HCT116 (cell line): ENCODE results near the gene LACRT. TPM values are rescaled to one million over a fixed set of nuclear protein-coding genes. Genes with fewer than 3 reads are reported as not detected.

Experiments
- ATAC-seq: fragments of 200-7000 bp; cut with Tn5 transposase; 2 replicates; pipeline ENCODE4 v1.9.1; 2020; ENCODE audit warnings: mild to moderate bottlenecking, moderate library complexity
- BruUV-seq: library from RNA; stranded (reverse); fragments of 400-500 nt; replicated peaks from 2 replicates; lab custom pipeline; 2021; lab: Mats Ljungman, UMichigan
- CTCF ChIA-PET: fragments of 300-600 bp; sonication (Branson Sonifier 250); formaldehyde crosslinking; loops from one replicate; lab custom pipeline; 2021; ENCODE audit warnings: antibody characterized with exemption; lab: Charles Lee
- POLR2A ChIA-PET: fragments of 300-600, 350-600 bp; sonication (Branson Sonifier 250); formaldehyde crosslinking; loops from one replicate; lab custom pipeline; 2021; ENCODE audit warnings: antibody characterized with exemption; lab: Charles Lee
- RAD21 ChIA-PET, 2 experiments: fragments of 300-600 bp; sonication (Branson Sonifier 250); formaldehyde crosslinking; loops; one replicate each; lab custom pipeline; 2023; ENCODE audit warnings: low total read pairs in 2 of 2; ENCODE audit not compliant: uncharacterized antibody in 2 of 2, unreplicated experiment in 2 of 2, low non-redundant PET in 1 of 2; lab: Charles Lee
- DNase-seq: peaks from one replicate; pipeline ENCODE4 v3.0.0-alpha.2; 2010; ENCODE audit warnings: low read depth, low spot score
- H2AFZ ChIP-seq: fragments of 200-600 bp; shearing (Covaris generic), sonication (generic); 2 replicates; pipeline ENCODE4 v1.6.1; 2017; ENCODE audit warnings: low read depth, mixed run types, mixed read lengths, antibody characterized with exemption, low read length; ENCODE audit not compliant: poor library complexity, severe bottlenecking
- H3K27ac ChIP-seq: 2 replicates; pipeline ENCODE4 v1.5.1; 2012; ENCODE audit warnings: low read depth, low read length
- H3K27me3 ChIP-seq: fragments of 200-600 bp; sonication (generic); 2 replicates; pipeline ENCODE4 v1.6.1; 2016; ENCODE audit warnings: mixed run types, low read length, mixed read lengths; ENCODE audit not compliant: insufficient read depth
- H3K36me3 ChIP-seq, 2 experiments: fragments of 200-500 bp in 1 of 2; fragments of 200-600 bp in 1 of 2; sonication (Bioruptor generic) in 1 of 2; sonication (generic) in 1 of 2; 2 replicates each; pipeline versions ENCODE4 v1.5.1 to v1.6.1; 2014 to 2016; ENCODE audit warnings: low read length in 2 of 2, inconsistent platforms in 1 of 2, mixed read lengths in 1 of 2, mixed run types in 1 of 2; ENCODE audit not compliant: insufficient read depth in 2 of 2, control insufficient read depth in 1 of 2
- H3K4me1 ChIP-seq, 2 experiments: fragments of 200-600 bp in 1 of 2; sonication (generic) in 1 of 2; 2 replicates each; pipeline versions ENCODE4 v1.5.1 to v1.6.1; 2012 to 2017; ENCODE audit warnings: low read length in 2 of 2, inconsistent platforms in 1 of 2, mild to moderate bottlenecking in 1 of 2, mixed read lengths in 1 of 2, mixed run types in 1 of 2, moderate library complexity in 1 of 2; ENCODE audit not compliant: insufficient read depth in 2 of 2, control insufficient read depth in 1 of 2
- H3K4me2 ChIP-seq: fragments of 200-600 bp; sonication (generic); 2 replicates; pipeline ENCODE4 v1.6.1; 2017; ENCODE audit warnings: mixed run types, low read length, mixed read lengths
- H3K4me3 ChIP-seq, 2 experiments: fragments of 200-600 bp in 1 of 2; sonication (generic) in 1 of 2; replicated peaks in 1 of 2; 2 replicates each; pipeline ENCODE4 v1.5.1; 2011 to 2016; ENCODE audit warnings: low read length in 2 of 2, control low read depth in 1 of 2, low read depth in 1 of 2, mild to moderate bottlenecking in 1 of 2, mixed read lengths in 1 of 2, mixed run types in 1 of 2
- H3K79me2 ChIP-seq: fragments of 200-600 bp; sonication (generic); 2 replicates; pipeline ENCODE4 v1.6.1; 2017; ENCODE audit warnings: mild to moderate bottlenecking, mixed run types, low read length, moderate library complexity, mixed read lengths; ENCODE audit not compliant: insufficient read depth
- H3K9ac ChIP-seq: fragments of 200-600 bp; sonication (generic); 2 replicates; pipeline ENCODE4 v1.6.1; 2016; ENCODE audit warnings: low read length, mixed read lengths
- H3K9me2 ChIP-seq: fragments of 200-600 bp; sonication (generic), shearing (Covaris generic); 2 replicates; pipeline ENCODE4 v1.6.1; 2017; ENCODE audit warnings: mixed run types, mild to moderate bottlenecking, moderate library complexity; ENCODE audit not compliant: insufficient read depth
- H3K9me3 ChIP-seq, 2 experiments: fragments of 200-500 bp in 1 of 2; fragments of 200-600 bp in 1 of 2; sonication (Bioruptor generic) in 1 of 2; sonication (generic) in 1 of 2; 2 replicates each; pipeline ENCODE4 v1.6.1; 2014 to 2017; ENCODE audit warnings: low read length in 2 of 2, mixed read lengths in 2 of 2, inconsistent platforms in 1 of 2, low read depth in 1 of 2, mild to moderate bottlenecking in 1 of 2, mixed run types in 1 of 2, moderate library complexity in 1 of 2; ENCODE audit not compliant: control insufficient read depth in 1 of 2, insufficient read depth in 1 of 2
- H4K20me1 ChIP-seq: fragments of 200-600 bp; sonication (generic), shearing (Covaris generic); 2 replicates; pipeline ENCODE4 v1.6.1; 2017; ENCODE audit warnings: mixed run types, mild to moderate bottlenecking, moderate library complexity; ENCODE audit not compliant: insufficient read depth
- ATF3 ChIP-seq: IDR thresholded peaks from 2 replicates; pipeline ENCODE4 v1.6.1; 2012
- CBX3 ChIP-seq: IDR thresholded peaks from 2 replicates; pipeline ENCODE4 v1.6.1; 2012; ENCODE audit warnings: low read depth
- CEBPB ChIP-seq: IDR thresholded peaks from 2 replicates; pipeline ENCODE4 v1.6.1; 2012; ENCODE audit warnings: low read depth
- EGR1 ChIP-seq: IDR thresholded peaks from 2 replicates; pipeline ENCODE4 v1.6.1; 2012; ENCODE audit warnings: low read depth
- ELF1 ChIP-seq: IDR thresholded peaks from 2 replicates; pipeline ENCODE4 v1.6.1; 2012; ENCODE audit warnings: low read depth, borderline replicate concordance
- POLR2A ChIP-seq: IDR thresholded peaks from 2 replicates; pipeline ENCODE4 v1.7.0; 2011; ENCODE audit warnings: borderline replicate concordance; ENCODE audit not compliant: insufficient read depth, insufficient read length; ENCODE audit errors: extremely low read depth
- REST ChIP-seq: IDR thresholded peaks from 2 replicates; pipeline ENCODE4 v1.6.1; 2012; ENCODE audit warnings: low read depth
- SIN3A ChIP-seq: IDR thresholded peaks from 2 replicates; pipeline ENCODE4 v1.6.1; 2012; ENCODE audit warnings: low read depth
- SP1 ChIP-seq: IDR thresholded peaks from 2 replicates; pipeline ENCODE4 v1.6.1; 2012; ENCODE audit warnings: low read depth
- SRF ChIP-seq: IDR thresholded peaks from 2 replicates; pipeline ENCODE4 v1.6.1; 2012; ENCODE audit warnings: low read depth
- TCF7L2 ChIP-seq: IDR thresholded peaks from 2 replicates; pipeline ENCODE4 v1.7.0; 2011; ENCODE audit warnings: borderline replicate concordance, inconsistent platforms; ENCODE audit not compliant: insufficient read depth, insufficient read length; ENCODE audit errors: extremely low read depth
- ZBTB33 ChIP-seq: IDR thresholded peaks from 2 replicates; pipeline ENCODE4 v1.6.1; 2011; ENCODE audit warnings: mild to moderate bottlenecking, low read length, moderate library complexity; ENCODE audit not compliant: insufficient replicate concordance; ENCODE audit errors: extremely low read depth
- intact Hi-C: fragments of 100-400 bp; cut with micrococcal nuclease; formaldehyde crosslinking; loops from 2 replicates; pipeline ENCODE4 v1.10.0; 2022
- total RNA-seq: library from RNA; stranded (reverse); gene quantifications from one replicate; pipeline ENCODE4 v1.2.1, GENCODE V29; 2021; ENCODE audit not compliant: unreplicated experiment

The LACRT gene
- total RNA-seq, 1 experiment from 2014 or later = not detected

- intact Hi-C loops = no loop called here
- no TSS peak for BruUV-seq
- no peak overlapping the region for H3K9ac ChIP-seq
- peaks cover 0 to 5% of the 10 kb centered on the region in 2 experiments; a peak in 1 of 4 replicates for H3K4me1 ChIP-seq
- H2AFZ ChIP-seq = no peak overlapping the region
- RAD21 ChIA-PET = no interaction called here
- ATAC-seq = no peak
- H3K27ac ChIP-seq = no peak overlapping the region
- H3K9me2 ChIP-seq = no peaks in the 10 kb centered on the region
- no peaks in the 10 kb centered on the region for H3K36me3 ChIP-seq
- H3K79me2 ChIP-seq = no peaks in the 10 kb centered on the region
- H3K27me3 ChIP-seq = peaks cover 11% of the 10 kb centered on the region; the same call in 1 of the 2 replicates
- TF ChIP-seq ATF3 = no peak
- no peak for TF ChIP-seq TCF7L2
- no peak for TF ChIP-seq SP1
- no peak for TF ChIP-seq SIN3A
- TF ChIP-seq POLR2A = no peak
- no peak for TF ChIP-seq ELF1
- TF ChIP-seq ZBTB33 = no peak
- TF ChIP-seq CBX3 = no peak
- TF ChIP-seq CEBPB = no peak
- no peak for TF ChIP-seq EGR1
- TF ChIP-seq REST = no peak
- TF ChIP-seq SRF = no peak
- H4K20me1 ChIP-seq = no peaks in the 10 kb centered on the region
- H3K4me2 ChIP-seq = no peak overlapping the region
- CTCF ChIA-PET = no interaction called here
- H3K4me3 ChIP-seq = no peak overlapping the region
- no peaks in the 10 kb centered on the region for H3K9me3 ChIP-seq
- DNase-seq = no peak
- POLR2A ChIA-PET = no interaction called here
Measured at GRCh38 chr12:54585243-54585642, 49.5 kb downstream of the LACRT start.
